ENCODE data around the gene UQCC5. TPM values are rescaled to one million over a fixed set of nuclear protein-coding genes. Genes with fewer than 3 reads are reported as not detected.
A peak's percentile ranks its signal among the peaks of the same experiment; 100 is the strongest.

UQCC5 gene
- total RNA-seq: 23.2 TPM
- long read RNA-seq, transcript SMIM4-201 (2 exons, 274 nt): major isoform, 8 of 23 reads
- long read RNA-seq, partial matches to known transcripts: 0 of 23 reads
- long read RNA-seq, other reads (novel, unspliced or antisense): 11 of 23 reads

- peak; percentile 99 for DNase-seq (ENCODE audit: low spot score)
Measured at GRCh38 chr3:52536369-52537164, at the start of gene UQCC5. UQCC5 (plus strand) TSS chr3:52536605; CDS start chr3:52536756, 151 bp downstream.

GRCh38 chr3:52487050-52487787 is 49.2 kb upstream of the UQCC5 start:
- no peak for DNase-seq (ENCODE audit: low spot score)

- no peak for DNase-seq (ENCODE audit: low spot score)
Measured at GRCh38 chr3:52487788-52488691, 48.4 kb upstream of the UQCC5 start.

- DNase-seq (ENCODE audit: low spot score): no peak
Measured at GRCh38 chr3:52488746-52489145, 47.7 kb upstream of the UQCC5 start.

GRCh38 chr3:52489453-52489852 is 47.0 kb upstream of the UQCC5 start:
- DNase-seq (ENCODE audit: low spot score): no peak

GRCh38 chr3:52490035-52490938 is 46.1 kb upstream of the UQCC5 start:
- no peak for DNase-seq (ENCODE audit: low spot score)

GRCh38 chr3:52490939-52491526 is 45.4 kb upstream of the UQCC5 start:
- DNase-seq (ENCODE audit: low spot score): no peak

- no peak for DNase-seq (ENCODE audit: low spot score)
Measured at GRCh38 chr3:52492059-52492458, 44.3 kb upstream of the UQCC5 start.

- no peak for DNase-seq (ENCODE audit: low spot score)
Measured at GRCh38 chr3:52493232-52494017, 43.0 kb upstream of the UQCC5 start.

GRCh38 chr3:52494445-52494844 is 42.0 kb upstream of the UQCC5 start:
- no peak for DNase-seq (ENCODE audit: low spot score)

- no peak for DNase-seq (ENCODE audit: low spot score)
Measured at GRCh38 chr3:52494886-52495495, 41.4 kb upstream of the UQCC5 start, which contains the start of gene STAB1. STAB1 (plus strand) TSS chr3:52495338; CDS start chr3:52495414, 76 bp downstream.

GRCh38 chr3:52495777-52496602 is 40.4 kb upstream of the UQCC5 start:
- DNase-seq (ENCODE audit: low spot score): no peak

GRCh38 chr3:52498137-52499054 is 38.0 kb upstream of the UQCC5 start:
- no peak for DNase-seq (ENCODE audit: low spot score)

GRCh38 chr3:52501046-52501445 is 35.4 kb upstream of the UQCC5 start:
- no peak for DNase-seq (ENCODE audit: low spot score)

- no peak for DNase-seq (ENCODE audit: low spot score)
Measured at GRCh38 chr3:52502001-52502400, 34.4 kb upstream of the UQCC5 start.

GRCh38 chr3:52502808-52503350 is 33.5 kb upstream of the UQCC5 start:
- DNase-seq (ENCODE audit: low spot score): no peak

All from mesenteric fat pad (tissue), 1 donor.